ENCODE data around the gene FNDC3B.

FNDC3B gene

DNA sequence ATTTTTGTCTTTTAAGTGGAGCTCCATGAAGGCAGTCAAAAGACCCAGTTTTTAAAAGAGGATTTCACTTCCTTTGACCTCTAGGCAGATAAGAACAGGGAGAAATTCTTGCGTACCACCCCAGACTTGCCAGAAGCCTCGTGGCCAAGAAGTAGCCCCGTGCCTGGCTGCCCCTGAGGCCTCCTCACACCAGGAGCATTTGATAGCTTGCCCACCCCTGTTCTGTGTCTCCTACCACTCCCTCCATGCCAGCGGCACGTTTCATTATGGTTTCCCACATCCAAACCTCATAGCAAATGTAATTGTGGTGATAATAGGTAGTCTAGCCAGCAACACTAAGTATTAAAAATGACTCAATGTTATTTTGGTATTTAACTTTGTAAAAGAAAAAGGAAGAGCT, 301.2 kb downstream of the FNDC3B start:
- Histone ChIP-seq H3K9me3 (replicated peaks; ENCODE audit: insufficient read depth, low read length) (no peaks in the 10 kb centered on the region), H3K27me3 (replicated peaks; ENCODE audit: insufficient read depth, low read length) (no peaks in the 10 kb centered on the region), H3K4me2 (ENCODE audit: low read depth, low read length) (no peak overlapping the region), H3K27ac (ENCODE audit: low read length) (no peak overlapping the region), H3K4me3 (ENCODE audit: low read length) (no peak overlapping the region), H3F3A (ENCODE audit: insufficient read depth, low read length) (0 out of 2 replicates have a peak, but pooled peaks cover 2% of the 10 kb centered on the region), H3K79me2 (ENCODE audit: low read length) (0 out of 2 replicates have a peak, but pooled peaks cover 6% of the 10 kb centered on the region), H4K20me1 (ENCODE audit: insufficient read depth, low read length) (no peaks in the 10 kb centered on the region), H3K9me2 (replicated peaks; ENCODE audit: insufficient read depth, low read length) (no peaks in the 10 kb centered on the region), H3K9ac (ENCODE audit: low read length) (no peak overlapping the region), H3K36me3 (replicated peaks; ENCODE audit: insufficient read depth, low read length) (peaks cover 27% of the 10 kb centered on the region), H3K4me1 (ENCODE audit: low read length) (no peaks in the 10 kb centered on the region), H2AFZ (ENCODE audit: low read length) (no peak overlapping the region)
- DNase-seq = no peak
- TF ChIP-seq EZH2phosphoT487 (IDR thresholded peaks at IDR 0.05; ENCODE audit: low read length) (no peak), EZH2 (optimal IDR thresholded peaks at IDR 0.05; ENCODE audit: low read depth, low read length) (no peak)
- TF ChIP-seq, protein P1, sequence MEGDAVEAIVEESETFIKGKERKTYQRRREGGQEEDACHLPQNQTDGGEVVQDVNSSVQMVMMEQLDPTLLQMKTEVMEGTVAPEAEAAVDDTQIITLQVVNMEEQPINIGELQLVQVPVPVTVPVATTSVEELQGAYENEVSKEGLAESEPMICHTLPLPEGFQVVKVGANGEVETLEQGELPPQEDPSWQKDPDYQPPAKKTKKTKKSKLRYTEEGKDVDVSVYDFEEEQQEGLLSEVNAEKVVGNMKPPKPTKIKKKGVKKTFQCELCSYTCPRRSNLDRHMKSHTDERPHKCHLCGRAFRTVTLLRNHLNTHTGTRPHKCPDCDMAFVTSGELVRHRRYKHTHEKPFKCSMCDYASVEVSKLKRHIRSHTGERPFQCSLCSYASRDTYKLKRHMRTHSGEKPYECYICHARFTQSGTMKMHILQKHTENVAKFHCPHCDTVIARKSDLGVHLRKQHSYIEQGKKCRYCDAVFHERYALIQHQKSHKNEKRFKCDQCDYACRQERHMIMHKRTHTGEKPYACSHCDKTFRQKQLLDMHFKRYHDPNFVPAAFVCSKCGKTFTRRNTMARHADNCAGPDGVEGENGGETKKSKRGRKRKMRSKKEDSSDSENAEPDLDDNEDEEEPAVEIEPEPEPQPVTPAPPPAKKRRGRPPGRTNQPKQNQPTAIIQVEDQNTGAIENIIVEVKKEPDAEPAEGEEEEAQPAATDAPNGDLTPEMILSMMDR (IDR thresholded peaks at IDR 0.05; ENCODE audit: low read length) = no peak

DNA sequence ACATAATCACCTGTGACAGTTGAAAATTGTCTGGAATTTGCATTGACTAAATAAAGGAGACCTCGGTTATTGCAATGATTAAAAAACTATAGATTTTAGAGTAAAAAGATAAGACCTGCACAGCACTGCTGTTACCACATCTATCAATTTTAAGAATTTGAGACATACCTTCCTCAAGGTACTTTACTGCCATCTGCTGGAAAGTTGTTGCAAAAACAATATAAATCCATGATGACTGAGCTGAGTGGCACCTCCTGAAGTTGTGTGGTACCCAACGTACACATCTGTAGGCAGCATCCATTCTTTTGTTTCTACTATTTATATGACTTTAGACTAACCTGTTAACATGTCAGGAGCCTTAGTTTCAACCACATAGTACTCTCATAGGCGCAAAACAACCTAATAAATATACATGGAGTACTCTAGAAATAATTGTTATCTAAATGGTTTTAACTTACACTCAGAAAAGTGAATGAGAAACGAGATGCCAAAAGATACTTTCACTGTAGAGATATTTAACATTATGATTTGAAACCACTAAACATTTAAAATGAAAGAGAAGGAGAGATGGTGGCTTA, 302.2 kb downstream of the FNDC3B start:
- H3K9me3 ChIP-seq (replicated peaks; ENCODE audit: insufficient read depth, low read length) = no peaks in the 10 kb centered on the region
- H3F3A ChIP-seq (ENCODE audit: insufficient read depth, low read length) = 0 out of 2 replicates have a peak, but pooled peaks cover 2% of the 10 kb centered on the region
- TF ChIP-seq, protein P1 (IDR thresholded peaks at IDR 0.05; ENCODE audit: low read length) = peak; percentile 81
- TF ChIP-seq EZH2 (optimal IDR thresholded peaks at IDR 0.05; ENCODE audit: low read depth, low read length) = no peak
- 0 out of 2 replicates have a peak, but pooled peaks cover 6% of the 10 kb centered on the region for H3K79me2 ChIP-seq (ENCODE audit: low read length)
- H4K20me1 ChIP-seq (ENCODE audit: insufficient read depth, low read length) = no peaks in the 10 kb centered on the region
- H3K4me2 ChIP-seq (ENCODE audit: low read depth, low read length) = no peak overlapping the region
- H3K4me3 ChIP-seq (ENCODE audit: low read length) = no peak overlapping the region
- H2AFZ ChIP-seq (ENCODE audit: low read length) = no peak overlapping the region
- H3K27ac ChIP-seq (ENCODE audit: low read length) = no peak overlapping the region
- H3K9me2 ChIP-seq (replicated peaks; ENCODE audit: insufficient read depth, low read length) = no peaks in the 10 kb centered on the region
- no peaks in the 10 kb centered on the region for H3K4me1 ChIP-seq (ENCODE audit: low read length)
- peak; percentile 80 for DNase-seq
- peaks cover 27% of the 10 kb centered on the region for H3K36me3 ChIP-seq (replicated peaks; ENCODE audit: insufficient read depth, low read length)
- no peaks in the 10 kb centered on the region for H3K27me3 ChIP-seq (replicated peaks; ENCODE audit: insufficient read depth, low read length)
- no peak overlapping the region for H3K9ac ChIP-seq (ENCODE audit: low read length)

DNA sequence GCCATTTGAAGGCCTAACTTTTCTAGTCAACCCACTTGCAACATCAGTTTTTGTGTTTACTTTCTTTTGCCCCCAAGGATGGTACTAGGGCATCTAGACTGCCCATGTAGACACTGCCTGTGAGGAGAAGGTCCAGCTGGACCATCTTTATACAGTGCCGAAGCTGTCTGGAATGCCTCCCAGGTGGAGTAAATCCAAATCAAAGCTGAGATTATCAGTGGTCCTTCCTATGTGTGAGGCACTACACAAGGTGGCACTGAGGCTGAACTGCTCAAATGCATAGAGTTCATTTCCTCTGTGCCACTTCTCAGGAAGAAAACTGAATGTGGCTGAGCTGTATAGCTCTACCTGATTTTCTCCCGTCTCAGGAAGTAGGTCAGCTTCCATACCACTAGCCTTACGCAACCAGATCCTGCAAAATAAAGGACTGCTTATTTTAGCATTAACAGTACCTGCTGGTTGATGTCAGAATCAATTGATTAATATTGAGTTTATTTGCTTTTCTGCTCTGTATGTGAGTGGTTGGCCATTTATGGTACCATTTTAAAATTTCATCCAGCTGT, 302.8 kb downstream of the FNDC3B start:
- Histone ChIP-seq H3K79me2 (ENCODE audit: low read length) (0 out of 2 replicates have a peak, but pooled peaks cover 6% of the 10 kb centered on the region), H3K27ac (ENCODE audit: low read length) (no peak overlapping the region), H3K4me3 (ENCODE audit: low read length) (no peak overlapping the region), H2AFZ (ENCODE audit: low read length) (no peak overlapping the region), H3K36me3 (replicated peaks; ENCODE audit: insufficient read depth, low read length) (peaks cover 25% of the 10 kb centered on the region), H3K9ac (ENCODE audit: low read length) (no peak overlapping the region), H3F3A (ENCODE audit: insufficient read depth, low read length) (0 out of 2 replicates have a peak, but pooled peaks cover 2% of the 10 kb centered on the region), H3K9me3 (replicated peaks; ENCODE audit: insufficient read depth, low read length) (no peaks in the 10 kb centered on the region), H3K9me2 (replicated peaks; ENCODE audit: insufficient read depth, low read length) (no peaks in the 10 kb centered on the region), H3K4me1 (ENCODE audit: low read length) (no peaks in the 10 kb centered on the region), H3K27me3 (replicated peaks; ENCODE audit: insufficient read depth, low read length) (no peaks in the 10 kb centered on the region), H3K4me2 (ENCODE audit: low read depth, low read length) (no peak overlapping the region), H4K20me1 (ENCODE audit: insufficient read depth, low read length) (no peaks in the 10 kb centered on the region)
- TF ChIP-seq, protein P1 (IDR thresholded peaks at IDR 0.05; ENCODE audit: low read length) = no peak
- no peak for TF ChIP-seq EZH2phosphoT487 (IDR thresholded peaks at IDR 0.05; ENCODE audit: low read length)
- no peak for TF ChIP-seq EZH2 (optimal IDR thresholded peaks at IDR 0.05; ENCODE audit: low read depth, low read length)
- DNase-seq = no peak
